Brain microvascular endothelial cell (primary cell): ENCODE measurements around the gene SATB1.

Experiments used
- DNase-seq: peaks from one replicate; pipeline ENCODE4 v3.0.0-alpha.2; 2020
- H3K27ac ChIP-seq: fragments of 250-450 bp; sonication (Bioruptor Pico); 2 replicates; pipeline ENCODE4 v1.5.1; 2020; ENCODE audit warnings: mild to moderate bottlenecking, moderate library complexity
- H3K27me3 ChIP-seq: fragments of 250-450 bp; sonication (Bioruptor Pico); replicated peaks from 2 replicates; pipeline ENCODE4 v1.5.1; 2020; ENCODE audit warnings: mild to moderate bottlenecking
- H3K36me3 ChIP-seq: fragments of 250-450 bp; sonication (Bioruptor Pico); replicated peaks from 2 replicates; pipeline ENCODE4 v1.5.1; 2020; ENCODE audit warnings: mild to moderate bottlenecking
- H3K4me3 ChIP-seq: 2 replicates; pipeline ENCODE4 v1.5.1; 2011; ENCODE audit warnings: low read depth, mild to moderate bottlenecking, control low read depth, low read length, moderate library complexity
- CTCF ChIP-seq: IDR thresholded peaks from 2 replicates; pipeline ENCODE4 v1.5.1; 2011; ENCODE audit warnings: low read depth, mild to moderate bottlenecking, moderate library complexity, low read length, control low read depth, inconsistent platforms; ENCODE audit errors: missing control alignments
- in situ Hi-C: cut with HindIII; loops from 2 replicates; pipeline ENCODE4 v1.10.0; 2017; ENCODE audit warnings: low sequenced_read_pairs, low pct_ligation_motif_present

Gene SATB1

DNA sequence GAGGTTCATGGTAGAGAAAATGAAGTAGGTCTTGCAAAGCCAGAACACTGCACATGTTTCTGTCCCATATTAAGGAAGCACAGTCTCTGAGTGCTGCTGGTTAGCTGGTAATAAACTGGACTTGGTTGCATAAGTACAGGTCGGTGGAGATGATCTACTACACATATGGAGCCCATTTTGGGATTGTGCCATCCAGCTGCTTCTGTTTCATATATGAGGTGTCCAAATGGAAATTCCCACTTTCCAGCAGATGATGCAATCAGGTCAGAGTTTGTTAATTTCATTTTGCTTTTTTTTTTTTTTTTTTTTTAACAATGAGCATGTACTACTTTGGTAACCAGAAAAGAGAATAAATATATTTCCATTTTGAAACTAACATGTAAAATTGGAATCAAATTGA is 122.6 kb downstream of the SATB1 start:
- no peak for DNase-seq
- no peak overlapping the region for H3K27ac ChIP-seq
- in situ Hi-C loops = no loop called here
- H3K27me3 ChIP-seq = no peaks in the 10 kb centered on the region
- H3K4me3 ChIP-seq = no peak overlapping the region
- no peak for TF ChIP-seq CTCF
- H3K36me3 ChIP-seq = no peaks in the 10 kb centered on the region

GRCh38 chr3:18301781-18302180 is 123.4 kb downstream of the SATB1 start:
- Histone ChIP-seq H3K4me3 (no peak overlapping the region), H3K36me3 (no peaks in the 10 kb centered on the region), H3K27ac (no peak overlapping the region), H3K27me3 (no peaks in the 10 kb centered on the region)
- DNase-seq = no peak
- TF ChIP-seq CTCF = no peak
- in situ Hi-C loops = no loop called here

GRCh38 chr3:18300916-18301315 is 124.2 kb downstream of the SATB1 start:
- Histone ChIP-seq H3K36me3 (no peaks in the 10 kb centered on the region), H3K4me3 (no peak overlapping the region), H3K27me3 (no peaks in the 10 kb centered on the region), H3K27ac (no peak overlapping the region)
- DNase-seq = no peak
- no peak for TF ChIP-seq CTCF
- in situ Hi-C loops = no loop called here

DNA sequence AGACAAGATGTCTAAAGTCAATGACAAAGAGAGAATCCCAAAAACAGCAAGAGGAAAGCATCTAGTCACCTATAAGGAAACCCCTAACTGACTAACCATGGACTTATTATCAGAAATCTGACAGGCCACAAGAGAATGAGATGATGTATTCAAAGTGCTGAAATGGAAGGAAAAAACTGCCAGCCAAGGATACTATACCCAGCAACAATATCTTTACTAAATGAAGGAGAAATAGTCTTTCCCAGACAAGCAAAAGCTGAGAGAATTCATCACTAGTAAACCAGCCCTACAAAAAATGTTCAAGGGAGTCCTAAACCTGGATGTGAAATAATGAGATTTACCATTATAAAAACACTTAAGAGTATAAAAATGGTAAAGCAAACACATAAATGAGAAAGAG is 128.0 kb downstream of the SATB1 start:
- DNase-seq = no peak
- in situ Hi-C loops = no loop called here
- Histone ChIP-seq H3K27ac (no peak overlapping the region), H3K36me3 (no peaks in the 10 kb centered on the region), H3K27me3 (no peaks in the 10 kb centered on the region), H3K4me3 (no peak overlapping the region)
- no peak for TF ChIP-seq CTCF
